H1 (cell line): ENCODE measurements around the gene BCKDHA. TPM values are rescaled to one million over a fixed set of nuclear protein-coding genes. Genes with fewer than 3 reads are reported as not detected.

Experiments
- CTCF ChIA-PET: fragments of 300-600 bp; sonication (Branson Sonifier 250); formaldehyde crosslinking; loops from one replicate; lab custom pipeline; 2021; ENCODE audit not compliant: partially characterized antibody; lab: Charles Lee
- POLR2A ChIA-PET: fragments of 300-600 bp; sonication (Branson Sonifier 250); formaldehyde crosslinking; loops from one replicate; lab custom pipeline; 2021; ENCODE audit warnings: inconsistent platforms; ENCODE audit not compliant: partially characterized antibody; lab: Charles Lee
- DNase-seq, 2 experiments: peaks; one replicate each; pipeline versions ENCODE4 v3.0.0 to v3.0.0-alpha.2; 2010 to 2022; ENCODE audit warnings: low spot score in 2 of 2, low read depth in 1 of 2, mixed read lengths in 1 of 2
- FAIRE-seq: peaks from 2 replicates; lab custom pipeline; 2011; peaks lifted over from hg19 to GRCh38; lab: Jason Lieb, UNC
- H2AFZ ChIP-seq: 2 replicates; pipeline ENCODE4 v1.8.1; 2012; ENCODE audit warnings: low read length, inconsistent platforms
- H2AK5ac ChIP-seq: 2 replicates; pipeline ENCODE4 v1.6.1; 2013; ENCODE audit warnings: low read depth, low read length
- H2BK120ac ChIP-seq: replicated peaks from 2 replicates; pipeline ENCODE3; 2013; ENCODE audit warnings: low read depth, low read length, inconsistent platforms
- H2BK12ac ChIP-seq: 2 replicates; pipeline ENCODE4 v1.6.1; 2013; ENCODE audit warnings: low read depth, low read length
- H2BK15ac ChIP-seq: 2 replicates; pipeline ENCODE4 v1.6.1; 2013; ENCODE audit warnings: low read length
- H2BK20ac ChIP-seq: 2 replicates; pipeline ENCODE4 v1.6.1; 2013; ENCODE audit warnings: low read length
- H2BK5ac ChIP-seq: 2 replicates; pipeline ENCODE4 v1.6.1; 2013; ENCODE audit warnings: low read depth, low read length
- H3K14ac ChIP-seq: 2 replicates; pipeline ENCODE4 v1.6.1; 2013; ENCODE audit warnings: inconsistent platforms; ENCODE audit not compliant: insufficient read length
- H3K18ac ChIP-seq: 2 replicates; pipeline ENCODE4 v1.6.1; 2013; ENCODE audit warnings: low read length; ENCODE audit errors: extremely low read depth
- H3K23ac ChIP-seq: 2 replicates; pipeline ENCODE4 v1.6.1; 2013; ENCODE audit warnings: inconsistent platforms; ENCODE audit not compliant: insufficient read length
- H3K23me2 ChIP-seq: 2 replicates; pipeline ENCODE4 v1.6.1; 2013; ENCODE audit warnings: low read depth, low read length
- H3K27ac ChIP-seq: 2 replicates; pipeline ENCODE4 v1.6.1; 2011; ENCODE audit warnings: low read depth, low read length, inconsistent platforms
- H3K27me3 ChIP-seq, 4 experiments: replicated peaks in 1 of 4; 1 replicate in 1 of 4; 2 replicates in 3 of 4; pipeline versions ENCODE4 v1.6.1 to v1.8.1; 2011 to 2013; ENCODE audit warnings: low read length in 3 of 4, mild to moderate bottlenecking in 3 of 4, inconsistent platforms in 2 of 4, mixed read lengths in 2 of 4, moderate library complexity in 1 of 4; ENCODE audit not compliant: control insufficient read depth in 3 of 4, insufficient read depth in 3 of 4; ENCODE audit errors: extremely low read depth in 1 of 4
- H3K36me3 ChIP-seq, 4 experiments: 2 replicates each; pipeline versions ENCODE4 v1.6.1 to v1.8.1; 2011 to 2013; ENCODE audit warnings: mild to moderate bottlenecking in 4 of 4, low read length in 3 of 4, moderate library complexity in 2 of 4, control low read depth in 1 of 4, inconsistent platforms in 1 of 4; ENCODE audit not compliant: insufficient read depth in 4 of 4, control insufficient read depth in 2 of 4
- H3K4ac ChIP-seq: replicated peaks from 2 replicates; pipeline ENCODE3; 2013; ENCODE audit warnings: low read length, low read depth, mixed read lengths, inconsistent platforms; ENCODE audit not compliant: insufficient read length
- H3K4me1 ChIP-seq, 4 experiments: replicated peaks in 1 of 4; 1 replicate in 1 of 4; 2 replicates in 3 of 4; pipeline versions ENCODE4 v1.6.1 to v1.8.1; 2011 to 2013; ENCODE audit warnings: low read length in 3 of 4, inconsistent platforms in 2 of 4, mixed read lengths in 1 of 4; ENCODE audit not compliant: insufficient read depth in 4 of 4, control insufficient read depth in 3 of 4
- H3K4me2 ChIP-seq, 2 experiments: 2 replicates each; pipeline versions ENCODE4 v1.6.1 to v1.8.1; 2011 to 2013; ENCODE audit warnings: low read depth in 2 of 2, low read length in 2 of 2, control low read depth in 1 of 2, inconsistent platforms in 1 of 2, mild to moderate bottlenecking in 1 of 2; ENCODE audit not compliant: insufficient read depth in 1 of 2
- H3K4me3 ChIP-seq, 4 experiments: fragments of 200-600, 300-600 bp in 1 of 4; sonication (generic), shearing (Covaris generic), sonication (Bioruptor Twin) in 1 of 4; 2 replicates each; pipeline versions ENCODE4 v1.5.1 to v1.8.1; 2011 to 2016; ENCODE audit warnings: low read length in 4 of 4, low read depth in 3 of 4, control low read depth in 2 of 4, inconsistent platforms in 2 of 4, mild to moderate bottlenecking in 2 of 4, mixed read lengths in 1 of 4, moderate library complexity in 1 of 4; ENCODE audit not compliant: insufficient read depth in 2 of 4; ENCODE audit errors: extremely low read depth in 1 of 4
- H3K56ac ChIP-seq: replicated peaks from 2 replicates; pipeline ENCODE3; 2013; ENCODE audit warnings: low read depth, mild to moderate bottlenecking, mixed read lengths, low read length, inconsistent platforms; ENCODE audit not compliant: insufficient read length
- H3K79me1 ChIP-seq: 2 replicates; pipeline ENCODE4 v1.6.1; 2013; ENCODE audit warnings: low read depth, low read length, control low read depth
- H3K79me2 ChIP-seq, 2 experiments: 2 replicates each; pipeline versions ENCODE4 v1.6.1 to v1.8.1; 2012 to 2013; ENCODE audit warnings: low read length in 2 of 2, mild to moderate bottlenecking in 2 of 2, inconsistent platforms in 1 of 2; ENCODE audit not compliant: insufficient read depth in 2 of 2, control insufficient read depth in 1 of 2
- H3K9ac ChIP-seq, 4 experiments: replicated peaks in 1 of 4; 1 replicate in 1 of 4; 2 replicates in 3 of 4; pipeline versions ENCODE4 v1.6.1 to v1.8.1; 2011 to 2013; ENCODE audit warnings: low read depth in 3 of 4, low read length in 3 of 4, control low read depth in 2 of 4, mild to moderate bottlenecking in 2 of 4, moderate library complexity in 2 of 4, inconsistent platforms in 1 of 4; ENCODE audit errors: extremely low read depth in 1 of 4
- H3K9me3 ChIP-seq, 2 experiments: 2 replicates each; pipeline versions ENCODE4 v1.6.1 to v1.8.1; 2012 to 2013; ENCODE audit warnings: mild to moderate bottlenecking in 2 of 2, moderate library complexity in 2 of 2, control low read depth in 1 of 2, inconsistent platforms in 1 of 2, low read depth in 1 of 2, low read length in 1 of 2, mixed read lengths in 1 of 2; ENCODE audit not compliant: insufficient read depth in 2 of 2
- H4K20me1 ChIP-seq, 2 experiments: replicated peaks in 1 of 2; 2 replicates each; pipeline versions ENCODE3 to v1.8.1; 2011 to 2013; ENCODE audit warnings: inconsistent platforms in 2 of 2, low read length in 2 of 2, mild to moderate bottlenecking in 1 of 2; ENCODE audit not compliant: insufficient read depth in 2 of 2, control insufficient read depth in 1 of 2
- H4K5ac ChIP-seq: 2 replicates; pipeline ENCODE4 v1.6.1; 2013; ENCODE audit warnings: low read length, low read depth, mixed read lengths, inconsistent platforms; ENCODE audit not compliant: insufficient read length
- H4K8ac ChIP-seq: 2 replicates; pipeline ENCODE4 v1.8.0; 2013; ENCODE audit warnings: mild to moderate bottlenecking, moderate library complexity, low read length, inconsistent platforms; ENCODE audit not compliant: insufficient read depth; ENCODE audit errors: extremely low read depth
- H4K91ac ChIP-seq: replicated peaks from 2 replicates; pipeline ENCODE3; 2013; ENCODE audit warnings: low read length, mixed read lengths, inconsistent platforms; ENCODE audit not compliant: insufficient read length
- ASH2L ChIP-seq: fragments of 200-600, 300-600 bp; sonication (generic); IDR thresholded peaks from one replicate; pipeline ENCODE4 v1.7.1; 2017; ENCODE audit warnings: low read length
- CEBPB ChIP-seq: IDR thresholded peaks from 2 replicates; pipeline ENCODE4 v1.6.1; 2012; ENCODE audit warnings: low read depth, low read length
- CTBP2 ChIP-seq: IDR thresholded peaks from 2 replicates; pipeline ENCODE4 v1.7.0; 2011; ENCODE audit warnings: borderline replicate concordance, mild to moderate bottlenecking, moderate library complexity, mixed read lengths, low read length; ENCODE audit not compliant: insufficient read depth, insufficient read length
- HDAC2 ChIP-seq, 2 experiments: fragments of 300-600 bp in 1 of 2; sonication (generic) in 1 of 2; IDR thresholded peaks; 2 replicates each; pipeline ENCODE4 v1.6.1; 2011 to 2012; ENCODE audit warnings: low read depth in 2 of 2, low read length in 2 of 2, mild to moderate bottlenecking in 2 of 2, moderate library complexity in 2 of 2, borderline replicate concordance in 1 of 2, inconsistent platforms in 1 of 2
- JUN ChIP-seq: IDR thresholded peaks from 2 replicates; pipeline ENCODE4 v1.6.1; 2011; ENCODE audit warnings: low read depth, mild to moderate bottlenecking, improper control_type of control experiment, low read length
- NRF1 ChIP-seq: IDR thresholded peaks from 2 replicates; pipeline ENCODE4 v1.6.1; 2011; ENCODE audit warnings: mild to moderate bottlenecking, low read depth, low read length, improper control_type of control experiment
- RFX5 ChIP-seq: IDR thresholded peaks from 2 replicates; pipeline ENCODE4 v1.6.1; 2011; ENCODE audit warnings: low read depth, low read length, improper control_type of control experiment, borderline replicate concordance
- SIX5 ChIP-seq: IDR thresholded peaks from 2 replicates; pipeline ENCODE4 v1.6.1; 2011; ENCODE audit warnings: mild to moderate bottlenecking, low read depth, low read length
- SP2 ChIP-seq: IDR thresholded peaks from 2 replicates; pipeline ENCODE4 v1.6.1; 2012; ENCODE audit warnings: mild to moderate bottlenecking, low read length, inconsistent platforms
- SP4 ChIP-seq: IDR thresholded peaks from 2 replicates; pipeline ENCODE4 v1.6.1; 2012; ENCODE audit warnings: low read length, inconsistent platforms
- TCF12 ChIP-seq: IDR thresholded peaks from 2 replicates; pipeline ENCODE4 v1.6.1; 2011; ENCODE audit warnings: low read depth, mild to moderate bottlenecking, low read length
- TEAD4 ChIP-seq: IDR thresholded peaks from 2 replicates; pipeline ENCODE4 v1.6.1; 2012; ENCODE audit warnings: low read depth, low read length, inconsistent platforms, mixed read lengths
- WGBS, 2 experiments: shearing (Covaris generic) in 1 of 2; methylation state at CpG; one replicate each; pipeline versions ENCODE4 v1.1.6 to v1.1.7; 2013 to 2015; ENCODE audit warnings: low lambda C conversion rate in 2 of 2, mixed read lengths in 2 of 2, inconsistent platforms in 1 of 2, low coverage in 1 of 2, missing lambda C conversion rate in 1 of 2; ENCODE audit not compliant: insufficient replicate concordance in 2 of 2, insufficient coverage in 1 of 2, insufficient read length in 1 of 2; ENCODE audit errors: extremely low coverage in 1 of 2, missing lambda C conversion rate in 1 of 2; 5-methylcytosine and 5-hydroxymethylcytosine counted together
- polyA plus RNA-seq, 7 experiments: library from polyadenylated mRNA; depleted of rRNA in 3 of 7; stranded (reverse) in 5 of 7; unstranded in 2 of 7; fragments of >200 nt in 5 of 7; fragments of 200-250 nt in 2 of 7; gene quantifications; 1 replicate in 5 of 7; 2 replicates in 1 of 7; 4 replicates in 1 of 7; pipeline versions ENCODE4 v1.2.1 to v1.2.3, GENCODE V29; 2011 to 2013; ENCODE audit warnings: missing spikeins in 2 of 7, mixed read lengths in 2 of 7
- total RNA-seq: library from RNA; stranded (reverse); fragmentation: NEBNext Ultra II Directional; extraction: Animal tissue kit (Norgen Biotek cat#: 25700); gene quantifications from 2 replicates; pipeline ENCODE4 v1.2.1, GENCODE V29; 2021

Gene BCKDHA
- total and polyA plus RNA-seq, 2 of the 8 experiments (the other 6 are each of a cell fraction or from before 2014, with no cell fraction given): 14.2 to 69.6 TPM

- Histone ChIP-seq H2BK20ac (no peak overlapping the region), H3K4me3 (no peak overlapping the region), H3K36me3 (no peaks in the 10 kb centered on the region), H2AK5ac (no peak overlapping the region), H3K27me3 (0 out of 7 replicates have a peak, but pooled peaks cover 0 to 3% (median 0%) of the 10 kb centered on the region in 4 experiments), H2BK120ac (no peak overlapping the region), H3K23me2 (no peaks in the 10 kb centered on the region), H4K91ac (no peak overlapping the region), H3K4me1 (no peaks in the 10 kb centered on the region), H3K4ac (no peak overlapping the region), H3K56ac (no peak overlapping the region), H3K14ac (no peak overlapping the region), H2BK5ac (no peak overlapping the region), H3K9ac (no peak overlapping the region), H3K79me1 (no peaks in the 10 kb centered on the region), H2AFZ (no peak overlapping the region), H3K4me2 (no peak overlapping the region), H3K23ac (no peak overlapping the region), H2BK12ac (no peak overlapping the region), H3K27ac (no peak overlapping the region), H3K18ac (no peak overlapping the region), H4K8ac (no peak overlapping the region), H3K9me3 (no peaks in the 10 kb centered on the region), H4K20me1 (no peaks in the 10 kb centered on the region), H3K79me2 (0 out of 4 replicates have a peak, but pooled peaks cover 0 to under 1% of the 10 kb centered on the region in 2 experiments), H2BK15ac (no peak overlapping the region), H4K5ac (no peak overlapping the region)
- DNase-seq (no peak), FAIRE-seq (no peak)
- ChIA-PET POLR2A (no interaction called here), CTCF (interaction anchor here (0.6 to 20.4 kb wide), 2 partner anchors 95 to 121 kb away, joined by 4 to 364 read pairs; no protein-coding TSS in a partner anchor)
- 68% methylated on average over 6 of the region's 6 CpGs; no CpG with 5 or more reads in 1 of the 2 experiments for WGBS, 2 experiments
- no peak for TF ChIP-seq SP4
- no peak for TF ChIP-seq CEBPB
- no peak for TF ChIP-seq NRF1
- TF ChIP-seq TEAD4: no peak
- no peak for TF ChIP-seq RFX5
- no peak for TF ChIP-seq JUN
- TF ChIP-seq HDAC2 (IDR thresholded peaks at IDR 0.05; ENCODE audit: borderline replicate concordance in 1 of 2, low read depth in 2 of 2, low read length in 2 of 2): no peak
- TF ChIP-seq ASH2L: no peak
- no peak for TF ChIP-seq CTBP2
- TF ChIP-seq SP2: no peak
- no peak for TF ChIP-seq TCF12
- TF ChIP-seq SIX5: no peak
Observed at GRCh38 chr19:41443813-41444455, 46.3 kb downstream of the BCKDHA start.
